ENCODE data around the gene ZNF587B. TPM values are rescaled to one million over a fixed set of nuclear protein-coding genes. Genes with fewer than 3 reads are reported as not detected.
"Not testable (repeated sequence)": the region's sequence is repeated elsewhere in the genome, so short reads cannot be mapped to it uniquely, and the experiment has no call there.

Gene ZNF587B
- total RNA-seq (29.1 TPM), polyA plus RNA-seq (3.8 TPM)

DNA sequence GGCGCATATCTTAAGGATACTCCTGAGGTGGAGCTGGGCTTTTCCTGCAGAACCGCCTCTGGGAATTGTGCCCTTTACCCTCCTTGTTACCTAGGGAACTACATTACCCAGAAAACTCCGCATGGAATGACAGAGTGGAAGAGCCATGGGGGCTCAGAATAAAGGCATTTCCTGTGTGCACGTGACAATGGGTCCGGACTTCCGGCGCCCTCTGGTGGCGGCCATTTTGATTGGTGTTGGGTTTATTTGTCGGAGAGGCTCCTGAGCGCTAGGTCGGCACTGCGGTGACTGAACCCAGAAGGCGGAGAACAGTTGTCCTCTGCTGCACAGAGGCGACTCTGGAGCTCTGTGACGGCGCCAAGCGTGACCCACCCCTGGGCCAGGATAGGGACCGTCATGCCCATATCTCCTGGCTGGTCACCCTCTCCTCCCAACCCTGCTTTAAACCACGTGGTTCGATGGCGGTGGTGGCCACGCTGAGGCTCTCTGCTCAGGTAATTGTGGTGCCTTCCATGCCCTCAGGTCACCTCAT, at the start of gene ZNF587B:
Gene ZNF587B (plus strand): TSS at position 229 of the 532 bp plus-strand sequence. CDS start 230 bp downstream, at position 459.
- peak within 1 kb of the TSS; percentile 33 for H3K4me3 ChIP-seq (ENCODE audit: low read depth, low read length)
- H3K36me3 ChIP-seq (ENCODE audit: insufficient read depth) = no peaks in the 10 kb centered on the region
- peak; percentile 76 for DNase-seq (ENCODE audit: extremely low spot score)
- WGBS = 18% methylated on average over 22 of the region's 22 CpGs
- no peak within 1 kb of the TSS for H3K27ac ChIP-seq (ENCODE audit: low read depth)
- no peaks in the 10 kb centered on the region for H3K4me1 ChIP-seq (ENCODE audit: insufficient read depth)

DNA sequence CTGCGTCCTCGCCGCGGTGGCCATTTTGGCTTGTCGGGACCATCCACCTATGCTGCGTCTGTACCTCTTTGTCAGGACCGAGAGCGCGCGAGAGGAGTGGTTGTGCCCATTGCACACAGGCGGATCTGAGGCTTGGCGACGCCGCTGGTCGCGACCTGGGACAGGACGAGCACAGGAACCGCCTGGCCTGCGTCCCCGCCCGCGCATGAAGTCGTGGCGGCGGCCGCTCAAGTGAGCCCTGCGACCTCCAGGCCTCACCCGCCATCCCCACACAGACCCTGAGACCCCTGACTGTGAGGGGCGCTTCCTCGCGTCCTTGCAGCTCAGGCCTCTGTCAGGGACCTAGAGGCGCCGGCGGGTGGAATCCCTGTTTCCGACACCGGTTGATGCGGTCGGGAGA, 43.8 kb upstream of the ZNF587B start:
- Histone ChIP-seq H3K27ac (ENCODE audit: low read depth) (no peak overlapping the region), H3K4me1 (ENCODE audit: insufficient read depth) (no peaks in the 10 kb centered on the region), H3K36me3 (ENCODE audit: insufficient read depth) (peaks cover 2% of the 10 kb centered on the region), H3K4me3 (ENCODE audit: low read depth, low read length) (no peak overlapping the region)
- no peak for DNase-seq (ENCODE audit: extremely low spot score)
- 93% methylated on average over 38 of the region's 38 CpGs for WGBS

DNA sequence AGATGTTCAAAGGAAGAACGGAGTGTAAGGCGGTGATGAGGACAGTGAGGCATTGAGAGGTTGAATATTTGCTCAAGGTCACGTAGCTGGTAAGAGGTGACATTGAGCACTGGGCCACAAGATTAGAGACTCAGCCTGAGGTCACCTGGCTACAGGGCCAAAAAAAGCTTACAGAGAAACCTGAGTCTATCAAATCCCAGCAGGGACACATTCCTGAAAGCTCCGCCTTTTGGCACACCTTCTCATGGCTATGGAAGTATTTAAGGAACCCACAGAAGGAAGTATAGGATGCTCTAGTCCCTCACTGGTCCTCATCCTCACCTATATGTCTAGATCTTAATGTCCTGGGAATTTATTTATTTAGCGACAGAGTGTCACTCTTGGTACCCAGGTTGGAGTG, 43.2 kb upstream of the ZNF587B start:
- 98% methylated on average over 5 of the region's 5 CpGs for WGBS
- H3K36me3 ChIP-seq (ENCODE audit: insufficient read depth) = peaks cover 2% of the 10 kb centered on the region
- no peaks in the 10 kb centered on the region for H3K4me1 ChIP-seq (ENCODE audit: insufficient read depth)
- no peak for DNase-seq (ENCODE audit: extremely low spot score)
- H3K4me3 ChIP-seq (ENCODE audit: low read depth, low read length) = no peak overlapping the region
- no peak overlapping the region for H3K27ac ChIP-seq (ENCODE audit: low read depth)

DNA sequence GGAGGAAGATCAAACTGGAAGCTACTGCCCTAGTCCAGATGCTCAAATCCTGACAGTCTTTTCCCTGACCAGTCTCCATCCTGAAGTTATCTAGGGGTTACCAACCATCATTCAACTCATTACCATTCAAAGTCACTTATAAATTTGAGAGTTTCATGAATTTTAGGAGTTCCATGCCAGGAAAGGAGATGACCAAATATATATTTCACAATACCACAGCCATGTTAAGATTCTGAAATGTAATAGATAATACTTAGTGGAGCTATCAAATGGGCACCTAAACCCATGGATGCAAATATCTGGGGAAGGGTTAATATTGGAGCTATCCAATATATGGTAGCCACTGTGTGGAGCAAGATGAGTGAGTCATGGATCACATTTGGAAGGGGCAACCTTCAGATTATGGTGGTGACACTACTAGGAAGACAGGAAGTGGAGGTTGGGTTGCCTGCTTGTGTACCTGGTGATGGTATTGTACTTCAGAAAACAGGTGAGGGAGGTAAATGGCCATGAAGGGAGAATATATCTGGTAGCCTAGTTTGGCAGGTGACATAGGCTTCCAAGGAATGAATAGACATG, 41.9 kb upstream of the ZNF587B start:
- peaks cover 2% of the 10 kb centered on the region for H3K36me3 ChIP-seq (ENCODE audit: insufficient read depth)
- DNase-seq (ENCODE audit: extremely low spot score) = no peak
- no peaks in the 10 kb centered on the region for H3K4me1 ChIP-seq (ENCODE audit: insufficient read depth)
- H3K27ac ChIP-seq (ENCODE audit: low read depth) = no peak overlapping the region
- no peak overlapping the region for H3K4me3 ChIP-seq (ENCODE audit: low read depth, low read length)

DNA sequence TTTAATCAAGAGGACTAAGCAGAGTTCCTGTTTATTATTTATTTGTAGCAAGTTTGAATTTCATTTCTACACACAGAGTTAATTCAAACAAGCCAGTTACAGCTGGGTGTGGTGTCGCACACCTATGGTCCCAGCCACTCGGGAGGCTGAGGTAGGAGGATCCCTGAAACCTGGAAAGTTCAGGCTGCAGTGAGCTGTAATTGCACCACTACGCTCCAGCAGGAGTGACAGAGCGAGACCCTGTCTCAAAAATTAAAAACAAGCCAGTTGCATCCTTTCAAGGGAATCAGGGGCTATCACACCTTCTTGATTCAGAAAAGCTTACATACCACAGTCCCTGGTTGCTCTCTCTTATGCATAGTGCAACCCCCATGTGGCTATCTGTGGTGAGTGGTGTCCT, 40.8 kb upstream of the ZNF587B start:
- no peak for DNase-seq (ENCODE audit: extremely low spot score)
- 96% methylated on average over 4 of the region's 4 CpGs for WGBS
- Histone ChIP-seq H3K4me3 (ENCODE audit: low read depth, low read length) (no peak overlapping the region), H3K27ac (ENCODE audit: low read depth) (no peak overlapping the region), H3K4me1 (ENCODE audit: insufficient read depth) (no peaks in the 10 kb centered on the region), H3K36me3 (ENCODE audit: insufficient read depth) (peaks cover 2% of the 10 kb centered on the region)

DNA sequence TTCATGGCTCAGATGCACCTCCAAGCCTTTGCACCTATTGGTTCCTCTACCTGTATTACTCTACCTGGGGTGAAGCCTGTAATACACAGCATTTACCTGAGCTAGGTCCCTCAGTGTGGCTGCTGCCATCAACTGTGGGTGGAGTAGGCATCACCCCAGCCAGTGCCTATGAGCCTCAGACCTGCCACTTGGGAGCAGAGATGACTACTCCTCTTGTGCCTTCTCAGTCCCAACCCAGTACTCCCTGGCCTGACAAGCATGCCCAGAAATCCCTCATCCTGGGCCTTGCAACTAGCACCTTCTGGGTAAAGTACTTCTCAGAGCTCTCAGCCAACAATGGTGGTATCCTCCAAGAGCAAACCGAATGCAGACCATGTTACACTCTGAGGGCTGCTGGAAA, 33.5 kb upstream of the ZNF587B start:
- DNase-seq (ENCODE audit: extremely low spot score); H3K36me3 ChIP-seq (ENCODE audit: insufficient read depth); H3K27ac ChIP-seq (ENCODE audit: low read depth); H3K4me3 ChIP-seq (ENCODE audit: low read depth, low read length); H3K4me1 ChIP-seq (ENCODE audit: insufficient read depth): not testable (repeated sequence)
- WGBS = 98% methylated on average over 1 of the region's 1 CpG

DNA sequence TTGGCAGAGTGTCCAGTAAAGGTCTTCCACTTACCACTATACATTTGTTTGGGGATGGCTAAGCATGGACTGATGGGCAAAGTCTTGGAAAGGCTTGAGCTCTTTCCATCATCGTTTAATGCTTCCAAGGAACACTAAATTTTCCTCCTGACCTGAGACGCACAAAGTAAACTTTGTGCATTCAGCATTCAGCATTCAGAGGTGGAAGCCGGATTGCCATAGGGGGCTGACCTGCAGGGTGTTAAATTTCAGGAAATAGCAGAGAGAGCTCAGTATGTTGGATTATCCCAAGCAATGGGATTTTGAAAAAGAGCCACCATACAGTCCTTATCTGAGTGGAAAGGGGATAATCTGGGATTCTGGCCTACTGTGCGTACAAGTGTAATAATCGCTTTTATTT, 29.4 kb upstream of the ZNF587B start:
- H3K4me3 ChIP-seq (ENCODE audit: low read depth, low read length) = no peak overlapping the region
- no peak for DNase-seq (ENCODE audit: extremely low spot score)
- H3K4me1 ChIP-seq (ENCODE audit: insufficient read depth) = no peaks in the 10 kb centered on the region
- H3K36me3 ChIP-seq (ENCODE audit: insufficient read depth) = no peaks in the 10 kb centered on the region
- peak overlapping the region; percentile 38 for H3K27ac ChIP-seq (ENCODE audit: low read depth)
- 57% methylated on average over 5 of the region's 5 CpGs for WGBS

DNA sequence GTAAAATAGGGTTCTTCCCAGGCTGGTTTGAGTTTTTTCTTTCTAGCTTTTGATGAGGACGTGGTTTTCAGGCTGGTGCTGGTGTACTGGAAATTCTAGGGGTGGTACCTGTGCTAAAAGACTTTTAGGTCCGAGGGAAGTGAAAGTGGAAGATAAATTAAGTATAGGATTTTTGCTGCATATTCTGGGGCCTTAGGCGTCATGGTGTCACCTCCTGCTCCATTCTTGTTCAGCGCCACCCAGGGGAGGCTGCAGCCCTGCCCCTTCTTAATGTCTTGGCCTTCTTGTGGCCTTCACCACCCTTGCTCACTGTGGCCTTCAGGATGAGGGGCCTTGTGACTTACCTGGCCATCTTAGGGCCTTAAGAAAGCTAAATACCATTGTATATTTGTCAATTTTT, 27.8 kb upstream of the ZNF587B start:
- WGBS = 88% methylated on average over 4 of the region's 4 CpGs
- DNase-seq (ENCODE audit: extremely low spot score) = no peak

DNA sequence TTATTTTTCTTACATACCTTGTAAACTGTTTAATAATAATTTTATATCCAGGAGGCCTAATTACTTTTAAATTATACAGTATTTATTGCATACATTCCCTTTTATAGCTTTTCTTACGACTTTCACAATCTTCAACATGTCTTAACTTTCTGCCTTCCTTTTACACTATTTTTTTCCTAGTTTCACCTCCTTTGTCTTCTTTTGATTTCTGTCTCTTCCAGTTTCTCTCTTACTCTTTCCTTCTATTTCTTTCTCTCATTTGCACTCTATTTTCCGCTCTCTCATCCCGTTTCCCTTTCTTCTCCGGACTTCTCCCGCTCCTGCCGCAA, 26.9 kb upstream of the ZNF587B start:
- peaks cover 4% of the 10 kb centered on the region for H3K36me3 ChIP-seq (ENCODE audit: insufficient read depth)
- peak overlapping the region; percentile 93 for H3K27ac ChIP-seq (ENCODE audit: low read depth)
- H3K4me3 ChIP-seq (ENCODE audit: low read depth, low read length) = peak overlapping the region; percentile 48
- DNase-seq (ENCODE audit: extremely low spot score) = no peak
- WGBS = 12% methylated on average over 6 of the region's 6 CpGs
- no peaks in the 10 kb centered on the region for H3K4me1 ChIP-seq (ENCODE audit: insufficient read depth)

More for the DNA sequence above, 27.8 kb upstream of the ZNF587B start:
- no peaks in the 10 kb centered on the region for H3K4me1 ChIP-seq (ENCODE audit: insufficient read depth)
- no peak overlapping the region for H3K4me3 ChIP-seq (ENCODE audit: low read depth, low read length)
- H3K27ac ChIP-seq (ENCODE audit: low read depth) = peak overlapping the region; percentile 78
- H3K36me3 ChIP-seq (ENCODE audit: insufficient read depth) = peaks cover 2% of the 10 kb centered on the region

DNA sequence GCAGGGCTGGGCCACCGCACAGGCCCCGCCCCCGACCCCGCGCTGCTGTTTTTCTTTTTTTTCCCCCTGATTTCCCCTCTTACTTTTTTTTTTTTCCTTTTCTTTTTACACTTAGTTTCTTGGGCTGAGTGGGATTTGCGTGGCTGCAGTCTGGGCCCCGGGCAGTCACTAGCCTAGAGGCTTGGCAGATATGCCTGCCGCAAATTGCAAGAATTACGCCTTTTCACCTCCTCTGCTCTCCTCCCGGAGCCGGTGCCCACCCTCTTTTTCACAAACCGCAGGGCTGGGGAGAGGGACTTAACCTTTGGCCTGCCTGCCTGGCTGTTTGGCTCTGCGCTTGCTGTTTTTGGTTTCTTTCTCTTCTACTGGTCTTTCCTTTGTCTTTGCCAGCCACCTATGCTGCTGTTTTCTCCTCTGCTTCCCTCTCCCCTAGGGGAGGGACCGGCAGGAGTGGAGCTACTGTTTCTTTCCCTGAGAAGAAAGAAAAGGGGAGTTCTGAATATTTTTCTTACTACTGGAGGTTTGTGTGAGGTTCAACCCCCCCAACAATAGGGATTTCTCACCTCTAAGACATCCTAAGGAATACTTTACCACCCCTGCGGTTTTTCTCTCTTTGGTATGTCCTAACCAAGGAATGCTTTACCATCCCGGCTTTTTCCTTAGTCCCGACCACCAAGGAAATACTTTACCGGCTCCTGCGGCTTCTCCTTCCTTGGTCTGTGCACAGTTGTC, 26.3 kb upstream of the ZNF587B start:
- no peaks in the 10 kb centered on the region for H3K4me1 ChIP-seq (ENCODE audit: insufficient read depth)
- peak overlapping the region; percentile 48 for H3K4me3 ChIP-seq (ENCODE audit: low read depth, low read length)
- peaks cover 4% of the 10 kb centered on the region for H3K36me3 ChIP-seq (ENCODE audit: insufficient read depth)
- peak overlapping the region; percentile 93 for H3K27ac ChIP-seq (ENCODE audit: low read depth)
- 3% methylated on average over 19 of the region's 19 CpGs for WGBS
- no peak for DNase-seq (ENCODE audit: extremely low spot score)

DNA sequence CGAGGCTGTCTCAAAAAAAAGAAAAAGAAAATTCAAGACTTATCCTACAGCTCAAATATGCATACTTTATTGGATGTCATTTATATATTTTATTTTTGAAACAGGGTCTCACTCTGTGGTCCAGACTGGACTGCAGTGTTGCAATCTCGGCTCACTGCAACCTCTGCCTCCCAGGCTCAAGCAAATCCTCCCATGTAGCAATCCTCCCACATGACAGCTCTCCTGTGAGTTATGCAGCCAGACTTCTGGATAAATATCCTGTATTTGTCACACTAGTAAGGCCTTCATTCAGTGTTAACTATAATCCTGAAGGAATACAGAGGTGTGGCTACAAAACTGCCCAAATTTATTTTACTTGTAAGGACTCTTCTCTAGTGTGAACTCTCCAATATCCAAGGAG, 22.6 kb upstream of the ZNF587B start:
- Histone ChIP-seq H3K4me1 (ENCODE audit: insufficient read depth) (no peaks in the 10 kb centered on the region), H3K4me3 (ENCODE audit: low read depth, low read length) (no peak overlapping the region), H3K27ac (ENCODE audit: low read depth) (no peak overlapping the region), H3K36me3 (ENCODE audit: insufficient read depth) (peaks cover 4% of the 10 kb centered on the region)
- WGBS = 94% methylated on average over 2 of the region's 2 CpGs
- no peak for DNase-seq (ENCODE audit: extremely low spot score)

DNA sequence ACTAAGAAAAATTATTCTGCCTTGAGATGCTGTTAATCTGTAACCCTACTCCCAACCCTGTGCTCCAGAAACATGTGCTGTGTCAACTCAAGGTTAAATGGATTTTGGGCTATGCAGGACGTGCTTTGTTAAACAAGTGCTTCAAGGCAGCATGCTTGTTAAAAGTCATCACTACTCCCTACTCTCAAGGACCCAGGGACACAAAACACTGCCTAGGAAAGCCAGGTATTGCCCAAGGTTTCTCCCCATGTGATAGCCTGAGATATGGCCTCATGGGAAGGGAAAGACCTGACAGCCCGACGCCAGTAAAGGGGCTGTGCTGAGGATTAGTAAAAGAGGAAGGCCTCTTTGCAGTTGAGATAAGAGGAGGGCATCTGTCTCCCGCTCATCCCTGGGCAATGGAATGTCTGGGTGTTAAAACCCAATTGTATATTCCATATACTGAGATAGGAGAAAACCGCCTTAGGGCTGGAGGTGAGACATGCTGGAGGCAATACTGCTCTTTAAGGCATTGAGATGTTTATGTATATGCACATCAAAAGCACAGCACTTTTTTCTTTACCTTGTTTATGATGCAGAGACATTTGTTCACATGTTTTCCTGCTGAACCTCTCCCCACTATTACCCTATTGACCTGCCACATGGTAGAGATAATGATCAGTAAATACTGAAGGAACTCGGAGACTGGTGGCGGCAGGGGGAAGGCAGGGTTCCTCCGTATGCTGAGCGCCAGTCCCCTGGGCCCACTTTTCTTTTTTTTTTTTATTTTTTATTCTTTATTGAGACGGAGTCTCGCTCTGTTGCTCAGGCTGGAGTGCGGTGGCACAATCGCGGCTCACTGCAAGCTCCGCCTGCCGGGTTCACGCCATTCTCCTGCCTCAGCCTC, 19.4 kb upstream of the ZNF587B start:
- WGBS = 62% methylated on average over 17 of the region's 17 CpGs
- not testable (repeated sequence) for H3K4me3 ChIP-seq (ENCODE audit: low read depth, low read length); DNase-seq (ENCODE audit: extremely low spot score); H3K27ac ChIP-seq (ENCODE audit: low read depth); H3K36me3 ChIP-seq (ENCODE audit: insufficient read depth); H3K4me1 ChIP-seq (ENCODE audit: insufficient read depth)

DNA sequence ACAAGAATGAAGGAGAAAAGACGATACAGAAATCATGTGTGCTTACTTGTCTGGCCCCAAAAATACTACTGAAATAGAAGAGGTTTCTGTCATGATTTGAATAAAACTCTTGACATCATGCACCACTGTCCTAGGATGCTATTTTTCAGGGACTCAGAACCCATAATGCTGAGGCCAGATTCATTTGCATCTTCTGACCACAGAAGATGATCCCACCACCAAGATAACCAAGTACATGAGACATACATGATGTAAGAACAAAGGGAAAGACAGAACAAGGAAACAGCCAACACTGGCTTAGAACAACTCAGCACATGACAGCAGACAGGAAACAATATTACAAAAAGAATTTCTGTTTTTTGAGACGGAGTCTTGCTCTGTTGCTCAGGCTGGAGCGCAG, 17.9 kb upstream of the ZNF587B start:
- DNase-seq (ENCODE audit: extremely low spot score) = no peak
- Histone ChIP-seq H3K36me3 (ENCODE audit: insufficient read depth) (peaks cover 2% of the 10 kb centered on the region), H3K27ac (ENCODE audit: low read depth) (peak overlapping the region; percentile 3), H3K4me3 (ENCODE audit: low read depth, low read length) (no peak overlapping the region), H3K4me1 (ENCODE audit: insufficient read depth) (no peaks in the 10 kb centered on the region)
- WGBS = 82% methylated on average over 3 of the region's 3 CpGs
